Mammary microvascular endothelial cell (primary cell): ENCODE data around the gene OR4C45. TPM values are rescaled to one million over a fixed set of nuclear protein-coding genes. Genes with fewer than 3 reads are reported as not detected.

ENCODE experiments used
- total RNA-seq: library from RNA; depleted of rRNA; stranded (reverse); fragments of >200 nt; gene quantifications from 2 replicates; pipeline ENCODE4 v1.2.3, GENCODE V29; 2015

The OR4C45 gene
- total RNA-seq = not detected in 2 replicates

GRCh38 chr11:50032574-50032973 is at the start of gene OR4C45:
Gene OR4C45 (plus strand): TSS chr11:50032874.

Other genes starting within 250 kb of the OR4C45 start
- not detected in 2 replicates for gene OR4C13, start 80.5 kb upstream of the OR4C45 start, total RNA-seq
- not detected in 2 replicates for gene OR4C12, start 50.3 kb upstream of the OR4C45 start, total RNA-seq